Measurements from ENCODE around the gene CFAP20DC.

CFAP20DC gene

DNA sequence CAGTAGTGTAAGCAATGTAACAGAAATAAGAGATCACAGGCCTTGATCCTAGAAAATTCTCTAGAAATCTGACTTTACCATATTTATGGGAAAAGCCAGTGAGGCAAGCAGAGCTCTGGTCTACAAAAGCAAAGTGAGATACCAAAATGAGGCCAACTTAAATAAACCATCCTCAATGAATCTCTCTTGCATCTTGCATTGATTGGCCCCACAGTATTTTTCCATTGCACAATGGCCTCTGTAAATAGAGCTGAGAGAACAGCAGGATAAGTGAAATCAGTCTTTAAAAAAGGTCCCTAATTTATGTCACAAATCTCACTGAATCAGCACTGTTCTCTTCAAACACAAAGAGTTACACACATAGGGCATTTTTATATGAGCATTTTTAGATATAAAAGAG is 8.9 kb downstream of the CFAP20DC start:
- DNase-seq, result no peak
- intact Hi-C loops (cut with DNase I), result no loop called here

- intact Hi-C loops (cut with DNase I), result no loop called here
- no peak for DNase-seq
Observed at GRCh38 chr3:59027607-59028006, 22.2 kb downstream of the CFAP20DC start.

DNA sequence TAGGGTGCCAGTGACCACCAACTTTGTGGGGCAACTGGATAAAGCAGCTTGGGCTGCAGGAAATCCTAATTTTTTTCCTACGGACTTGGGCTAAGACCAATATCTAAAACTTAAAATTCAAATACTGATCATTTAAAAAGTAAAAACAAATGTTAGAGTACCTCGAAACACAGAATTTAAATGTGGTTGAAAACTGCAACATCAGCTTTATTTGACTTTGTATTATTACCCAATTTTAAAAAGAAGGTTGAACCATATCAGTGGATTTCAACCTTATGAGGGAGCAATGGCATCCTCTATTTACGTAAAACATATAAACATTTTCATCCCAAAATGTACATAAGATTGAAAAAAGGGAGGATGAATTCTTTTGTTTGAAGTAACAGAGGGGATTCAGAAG is 26.2 kb downstream of the CFAP20DC start:
- intact Hi-C loops (cut with DNase I), result no loop called here

DNA sequence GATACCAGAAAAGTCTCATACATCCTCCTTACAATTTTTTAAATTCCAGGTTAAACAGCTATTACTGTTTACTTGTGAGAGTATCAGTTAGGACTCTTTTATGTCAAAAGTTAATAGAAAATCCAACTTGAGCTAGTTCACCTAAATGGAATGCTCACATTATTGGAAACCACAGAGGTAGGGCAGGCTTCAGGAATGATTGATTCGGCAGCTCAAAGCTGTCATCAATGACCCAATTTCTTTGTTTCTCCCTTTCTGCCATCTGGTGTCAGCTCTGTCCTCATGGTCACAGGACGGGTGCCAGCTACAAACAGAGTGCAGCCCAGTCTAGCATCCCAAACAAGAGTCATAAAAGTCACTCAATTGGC is 32.2 kb downstream of the CFAP20DC start:
- no peak for DNase-seq
- intact Hi-C loops (cut with DNase I), result no loop called here

More for the DNA sequence above, 26.2 kb downstream of the CFAP20DC start:
- DNase-seq, result no peak

DNA sequence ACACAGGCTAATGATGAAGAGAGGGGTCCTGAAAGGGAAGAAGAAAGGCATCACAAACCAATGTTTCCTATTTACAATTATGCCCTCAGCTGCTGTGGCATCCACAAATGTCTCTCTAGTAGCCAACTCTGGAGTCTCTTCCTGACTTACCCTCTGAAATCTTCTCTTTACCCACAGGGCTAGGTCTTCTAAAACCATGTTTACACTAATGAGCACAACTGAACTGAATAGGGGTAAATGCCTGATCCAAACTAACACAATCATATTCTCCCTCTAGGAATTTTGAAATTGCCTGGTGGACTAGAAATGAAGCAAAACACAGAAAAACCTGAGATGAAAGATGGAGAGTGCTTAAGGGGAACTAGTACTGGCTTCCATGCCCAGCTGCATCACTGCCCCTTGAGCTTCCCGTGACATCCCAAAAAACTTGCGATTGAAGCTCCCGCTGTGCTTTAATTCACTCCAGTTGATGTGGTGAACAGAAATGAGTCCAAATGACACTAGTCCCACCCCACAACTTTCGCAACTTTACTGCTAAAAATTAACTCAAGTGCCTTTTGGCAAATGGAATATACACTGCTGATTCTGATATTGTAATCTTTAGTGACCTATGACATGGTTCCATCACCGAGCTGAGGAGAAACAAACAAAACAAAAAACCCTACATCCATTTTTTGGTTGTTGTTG is 32.8 kb downstream of the CFAP20DC start:
- no peak for DNase-seq
- intact Hi-C loops (cut with DNase I), result no loop called here

DNA sequence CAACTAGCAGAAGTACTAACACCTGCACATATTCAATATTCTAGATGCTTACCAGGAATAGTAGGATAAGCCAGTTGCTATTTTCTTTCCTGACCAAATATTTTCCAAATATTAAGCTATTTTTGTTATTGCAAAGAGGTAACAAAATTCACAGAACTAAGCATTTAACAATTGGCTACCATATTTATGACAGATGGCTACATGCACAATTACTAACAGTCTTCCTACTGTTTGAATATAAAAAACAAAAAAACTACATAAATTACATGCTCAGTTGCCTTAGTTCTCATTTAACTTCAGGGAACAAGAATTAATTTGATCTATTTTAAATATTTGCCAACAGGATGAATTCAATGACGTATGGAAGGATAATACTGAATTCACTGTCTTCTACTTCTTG is 36.2 kb downstream of the CFAP20DC start:
- no peak for DNase-seq
- intact Hi-C loops (cut with DNase I), result no loop called here

GRCh38 chr3:59006634-59007517 is 42.9 kb downstream of the CFAP20DC start:
- DNase-seq, result peak in 4 of 42 donors; percentile 4 to 12 (median 9)
- intact Hi-C loops (cut with DNase I), result no loop called here

- DNase-seq, result no peak
- intact Hi-C loops (cut with DNase I), result no loop called here
Observed at GRCh38 chr3:59001675-59002074, 48.1 kb downstream of the CFAP20DC start.

- intact Hi-C loops (cut with DNase I), result no loop called here
- DNase-seq, result no peak
Observed at GRCh38 chr3:58999774-59000160, 50.1 kb downstream of the CFAP20DC start.

GRCh38 chr3:58999134-58999773 is 50.6 kb downstream of the CFAP20DC start:
- intact Hi-C loops (cut with DNase I), result no loop called here
- no peak for DNase-seq

- intact Hi-C loops (cut with DNase I), result no loop called here
- peak in 35 of 42 donors; percentile 12 to 83 (median 46) for DNase-seq
Observed at GRCh38 chr3:58998476-58999117, 51.2 kb downstream of the CFAP20DC start.

GRCh38 chr3:58996730-58997129 is 53.1 kb downstream of the CFAP20DC start:
- DNase-seq, result no peak
- intact Hi-C loops (cut with DNase I), result no loop called here

GRCh38 chr3:58994746-58995330 is 55.0 kb downstream of the CFAP20DC start:
- DNase-seq, result peak in 21 of 42 donors; percentile 2 to 69 (median 43)

GRCh38 chr3:58993547-58993946 is 56.3 kb downstream of the CFAP20DC start:
- intact Hi-C loops (cut with DNase I), result no loop called here
- no peak for DNase-seq

More at GRCh38 chr3:58994746-58995330, 55.0 kb downstream of the CFAP20DC start:
- intact Hi-C loops (cut with DNase I), result no loop called here

DNA sequence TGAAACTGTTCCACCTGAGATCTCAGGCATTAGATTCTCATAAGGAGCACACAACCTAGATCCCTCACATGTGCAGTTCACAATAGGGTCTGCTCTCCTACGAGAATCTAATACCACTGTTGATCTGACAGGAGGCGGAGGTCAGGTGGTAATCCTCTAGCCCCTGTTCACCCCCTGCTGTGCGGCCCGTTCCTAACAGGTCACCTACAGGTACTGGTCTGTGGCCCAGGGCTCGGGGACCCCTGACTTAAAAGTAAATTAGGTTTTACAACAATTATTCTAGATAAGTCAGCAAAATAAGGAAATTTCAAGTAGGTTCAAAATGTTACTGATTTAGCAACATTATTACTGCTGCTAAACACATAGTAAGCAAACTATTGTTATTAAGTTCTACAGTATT is 58.2 kb downstream of the CFAP20DC start:
- intact Hi-C loops (cut with DNase I), result no loop called here
- no peak for DNase-seq

- intact Hi-C loops (cut with DNase I), result no loop called here
Observed at GRCh38 chr3:58991026-58991425, 58.8 kb downstream of the CFAP20DC start.

GRCh38 chr3:58989955-58990354 is 59.9 kb downstream of the CFAP20DC start:
- intact Hi-C loops (cut with DNase I), result no loop called here
- DNase-seq, result no peak

More at GRCh38 chr3:58991026-58991425, 58.8 kb downstream of the CFAP20DC start:
- DNase-seq, result no peak

DNA sequence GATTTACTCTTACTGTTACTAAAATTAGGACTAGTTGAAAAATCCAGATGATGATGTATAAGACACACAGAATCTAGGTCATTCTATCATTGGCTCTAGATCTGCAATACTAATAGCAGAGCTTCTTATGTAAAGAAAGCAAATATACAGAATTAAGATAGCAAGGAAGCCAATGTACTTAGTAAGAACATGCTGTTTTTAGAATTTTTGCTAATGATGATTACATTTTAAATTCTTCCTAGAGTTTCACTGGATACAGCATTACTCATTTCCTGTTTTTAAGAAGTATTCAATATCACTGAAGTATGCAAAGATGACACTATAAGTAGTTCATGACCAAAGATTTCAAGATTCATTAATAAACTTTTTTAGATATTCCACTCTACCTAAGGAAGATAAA is 60.7 kb downstream of the CFAP20DC start:
- no peak for DNase-seq
- intact Hi-C loops (cut with DNase I), result no loop called here

DNA sequence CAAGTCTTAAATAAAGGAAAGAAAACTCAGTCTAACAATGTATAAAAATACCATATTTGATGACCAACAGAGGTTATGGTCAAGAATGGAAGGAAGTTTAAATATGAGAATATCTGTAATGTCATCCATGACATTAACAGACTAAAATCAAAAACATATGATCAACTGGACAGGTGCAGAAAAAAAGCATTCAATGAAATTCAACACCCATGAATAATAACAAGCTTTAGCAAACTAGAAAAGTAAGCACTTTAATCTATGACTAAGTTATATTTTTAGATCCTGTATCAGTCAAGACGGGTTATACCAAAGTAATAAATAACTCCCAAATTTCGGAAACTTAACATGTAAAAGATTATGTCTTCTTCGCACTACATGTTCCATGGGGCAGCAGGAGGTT is 61.8 kb downstream of the CFAP20DC start:
- DNase-seq, result no peak
- intact Hi-C loops (cut with DNase I), result no loop called here
